ENCODE measurements around the gene SECTM1. TPM values are rescaled to one million over a fixed set of nuclear protein-coding genes. Genes with fewer than 3 reads are reported as not detected.

SECTM1 gene
- total RNA-seq, 1 donor from 2014 or later: not detected

DNA sequence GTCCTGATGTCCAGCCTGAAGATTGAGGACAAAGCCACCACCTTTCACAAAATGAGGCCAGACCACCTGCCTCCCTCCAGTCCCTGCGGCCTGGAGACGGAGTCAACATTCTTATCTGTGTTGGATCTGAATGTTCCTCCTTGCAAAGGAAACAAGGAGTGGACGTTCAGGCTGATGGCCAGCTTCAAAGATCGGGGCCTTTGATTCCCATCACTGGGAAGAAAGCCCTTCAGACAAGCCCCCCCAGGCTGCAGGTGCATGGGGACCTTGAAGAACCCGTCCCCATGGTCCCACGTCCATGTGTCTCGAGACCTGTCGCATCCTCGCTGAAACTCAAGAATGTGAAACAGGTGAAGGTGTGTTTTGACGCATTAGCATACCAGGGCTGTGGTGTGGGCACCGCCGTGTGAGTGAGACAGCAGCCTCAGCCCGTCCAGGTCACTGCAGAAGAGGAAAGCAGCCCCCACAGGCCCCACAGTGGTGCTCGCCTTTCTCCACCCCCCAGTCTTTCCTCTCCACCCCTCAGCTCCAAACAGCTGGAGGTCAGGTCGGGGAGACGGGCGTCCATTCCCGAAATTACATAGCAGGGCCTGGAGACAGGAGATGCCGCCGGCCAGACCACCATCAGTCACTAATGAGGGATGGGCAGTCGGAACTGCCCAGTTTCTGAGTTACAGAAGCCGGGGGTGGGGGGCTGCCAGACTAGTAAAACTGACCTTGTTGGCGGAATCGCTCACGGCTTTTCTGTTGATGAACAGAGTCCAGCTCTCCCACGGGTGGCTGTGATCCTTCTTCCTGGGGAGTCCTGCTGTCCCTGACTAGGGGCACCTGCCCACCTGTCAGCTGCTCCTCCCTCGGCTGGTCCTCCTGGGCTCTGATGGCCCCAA, 59.2 kb downstream of the SECTM1 start:
- ChIA-PET CTCF (no interaction called here), POLR2A (interaction anchor here (0.6 to 4.6 kb wide), 10 partner anchors 8 to 237 kb away, joined by 3 to 100 read pairs (median 6); partner anchors contain the start of genes DCXR, NARF and SLC16A3)
- Mint-ChIP-seq H3K9me3 (no peaks in the 10 kb centered on the region), H3K4me1 (peaks cover 39% of the 10 kb centered on the region), H3K27ac (no peak overlapping the region), H3K27me3 (peaks cover 2% of the 10 kb centered on the region), H3K4me3 (peak overlapping the region; percentile 32), H3K36me3 (ENCODE audit: low read depth) (peaks cover 34% of the 10 kb centered on the region)
- DNase-seq: no peak
- ATAC-seq (ENCODE audit: low read depth): no peak
- TF ChIP-seq, protein P1, sequence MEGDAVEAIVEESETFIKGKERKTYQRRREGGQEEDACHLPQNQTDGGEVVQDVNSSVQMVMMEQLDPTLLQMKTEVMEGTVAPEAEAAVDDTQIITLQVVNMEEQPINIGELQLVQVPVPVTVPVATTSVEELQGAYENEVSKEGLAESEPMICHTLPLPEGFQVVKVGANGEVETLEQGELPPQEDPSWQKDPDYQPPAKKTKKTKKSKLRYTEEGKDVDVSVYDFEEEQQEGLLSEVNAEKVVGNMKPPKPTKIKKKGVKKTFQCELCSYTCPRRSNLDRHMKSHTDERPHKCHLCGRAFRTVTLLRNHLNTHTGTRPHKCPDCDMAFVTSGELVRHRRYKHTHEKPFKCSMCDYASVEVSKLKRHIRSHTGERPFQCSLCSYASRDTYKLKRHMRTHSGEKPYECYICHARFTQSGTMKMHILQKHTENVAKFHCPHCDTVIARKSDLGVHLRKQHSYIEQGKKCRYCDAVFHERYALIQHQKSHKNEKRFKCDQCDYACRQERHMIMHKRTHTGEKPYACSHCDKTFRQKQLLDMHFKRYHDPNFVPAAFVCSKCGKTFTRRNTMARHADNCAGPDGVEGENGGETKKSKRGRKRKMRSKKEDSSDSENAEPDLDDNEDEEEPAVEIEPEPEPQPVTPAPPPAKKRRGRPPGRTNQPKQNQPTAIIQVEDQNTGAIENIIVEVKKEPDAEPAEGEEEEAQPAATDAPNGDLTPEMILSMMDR (IDR thresholded peaks at IDR 0.05): no peak
- intact Hi-C loops (cut with micrococcal nuclease): loop anchor here (5.0 kb wide), 2 partner anchors 37 to 562 kb away; partner anchors contain the start of gene SLC25A10

DNA sequence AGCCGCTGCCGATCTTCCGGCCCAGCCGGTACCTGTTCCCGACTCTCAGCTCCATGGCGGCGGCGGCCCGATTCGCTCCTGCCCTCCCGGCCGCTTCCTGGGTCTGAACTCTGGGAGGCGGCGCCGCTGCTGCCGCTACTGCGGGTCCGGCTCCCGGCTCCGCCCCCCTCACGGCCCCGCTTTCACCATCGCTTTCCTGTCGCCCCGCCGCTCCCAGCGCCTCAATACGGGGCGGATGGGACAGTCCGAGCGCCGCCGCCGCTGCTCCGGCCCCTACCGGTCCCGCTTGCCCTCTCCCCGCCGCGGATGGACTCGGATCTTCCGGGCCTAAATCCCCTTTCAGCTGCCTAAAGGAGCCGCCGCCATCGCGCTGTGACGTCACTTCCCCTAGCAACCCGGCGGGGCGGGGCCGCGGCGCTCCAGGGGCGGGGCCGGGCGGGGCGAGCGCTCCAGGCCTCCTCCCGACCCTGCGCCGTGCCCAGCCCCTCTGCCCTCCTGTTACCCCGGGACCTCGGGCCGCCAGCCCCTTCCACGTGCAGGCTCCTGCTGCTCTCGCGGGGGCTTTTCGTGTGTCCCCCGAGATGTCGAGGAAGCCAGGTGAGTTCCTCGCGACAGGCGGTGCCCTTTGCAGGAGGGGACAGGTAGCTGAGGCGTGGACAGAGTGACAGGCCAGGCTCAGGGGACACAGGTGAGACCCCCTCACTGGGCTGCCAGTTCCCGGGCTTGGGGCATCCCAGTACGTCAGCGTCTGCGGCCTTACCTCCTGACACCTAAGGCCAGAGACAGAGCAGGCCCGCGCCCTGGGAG, 60.0 kb downstream of the SECTM1 start, which contains the start of gene CSNK1D:
CSNK1D (minus strand) TSS at position 374 of the 807 bp plus-strand sequence; CDS start at position 55, 319 bp downstream.
- Mint-ChIP-seq H3K36me3 (ENCODE audit: low read depth) (peaks cover 41% of the 10 kb centered on the region), H3K9me3 (no peaks in the 10 kb centered on the region), H3K4me1 (peaks cover 45% of the 10 kb centered on the region), H3K27ac (peak within 1 kb of the TSS; percentile 97), H3K27me3 (no peaks in the 10 kb centered on the region), H3K4me3 (peak within 1 kb of the TSS; percentile 94)
- peak; percentile 83 for ATAC-seq (ENCODE audit: low read depth)
- CTCF ChIA-PET: no interaction called here
- DNase-seq: peak; percentile 97
- POLR2A ChIA-PET: interaction anchor here (0.6 to 4.6 kb wide), 14 partner anchors 8 to 236 kb away, joined by 3 to 100 read pairs (median 4); partner anchors contain the start of genes CCDC57, DCXR, NARF and SLC16A3
- intact Hi-C loops (cut with micrococcal nuclease): loop anchor here (1.0 to 5.0 kb wide), 7 partner anchors 19 to 561 kb away; partner anchors contain the start of genes HEXD, OGFOD3 and SLC25A10
- TF ChIP-seq, protein P1 (IDR thresholded peaks at IDR 0.05): no peak

DNA sequence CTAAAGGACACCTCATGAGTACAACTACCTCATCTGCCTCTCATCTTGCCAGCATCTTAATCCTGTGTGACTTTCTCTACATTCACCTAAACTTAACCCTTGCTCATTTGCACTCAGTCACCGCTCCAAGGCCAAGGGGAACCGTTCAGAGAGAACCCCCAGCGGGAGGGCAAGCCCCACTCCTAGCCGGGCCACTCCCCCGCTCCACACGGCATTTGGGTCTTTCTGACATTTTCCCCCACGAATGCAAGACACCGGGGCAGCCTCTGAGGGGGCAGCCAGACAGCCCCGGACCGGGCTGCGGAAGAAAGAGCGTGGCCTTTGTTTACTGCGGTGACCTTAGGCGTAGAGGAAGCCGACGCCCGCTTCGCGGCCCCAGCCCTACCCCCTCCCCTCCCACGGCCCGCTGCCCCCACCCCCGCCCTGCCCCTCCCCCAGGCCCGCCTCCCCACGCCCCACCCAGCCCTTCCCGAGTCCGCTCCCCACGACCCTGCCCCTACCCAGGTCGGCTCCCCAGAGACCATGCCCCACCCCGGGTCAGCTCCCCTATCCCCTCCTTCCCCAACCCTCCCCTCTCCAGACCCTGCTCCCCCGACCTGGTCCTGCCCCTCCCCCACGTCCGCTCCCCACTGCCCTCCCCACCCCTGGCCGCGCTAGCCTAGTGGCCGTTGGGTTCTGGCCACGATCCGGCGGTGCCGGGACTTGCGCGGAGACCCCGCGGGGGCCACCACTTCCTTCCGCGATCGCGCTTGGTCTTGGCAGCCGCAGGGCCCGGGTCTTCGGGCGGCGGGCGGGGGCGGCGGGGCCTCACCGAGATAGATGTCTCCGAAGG, 60.9 kb downstream of the SECTM1 start:
- ChIA-PET POLR2A (interaction anchor here (0.9 to 4.6 kb wide), 10 partner anchors 9 to 67 kb away, joined by 3 to 100 read pairs (median 6); partner anchors contain the start of genes CCDC57 and SLC16A3), CTCF (no interaction called here)
- peak; percentile 32 for ATAC-seq (ENCODE audit: low read depth)
- H3K27me3 Mint-ChIP-seq: no peaks in the 10 kb centered on the region
- H3K27ac Mint-ChIP-seq: peak overlapping the region; percentile 97
- H3K4me1 Mint-ChIP-seq: peaks cover 53% of the 10 kb centered on the region
- H3K4me3 Mint-ChIP-seq: peak overlapping the region; percentile 94
- intact Hi-C loops (cut with micrococcal nuclease): loop anchor here (1.0 to 5.0 kb wide), 7 partner anchors 20 to 560 kb away; partner anchors contain the start of genes HEXD, OGFOD3 and SLC25A10
- peak; percentile 50 for DNase-seq
- peaks cover 49% of the 10 kb centered on the region for H3K36me3 Mint-ChIP-seq (ENCODE audit: low read depth)
- TF ChIP-seq, protein P1 (IDR thresholded peaks at IDR 0.05): no peak
- H3K9me3 Mint-ChIP-seq: no peaks in the 10 kb centered on the region

DNA sequence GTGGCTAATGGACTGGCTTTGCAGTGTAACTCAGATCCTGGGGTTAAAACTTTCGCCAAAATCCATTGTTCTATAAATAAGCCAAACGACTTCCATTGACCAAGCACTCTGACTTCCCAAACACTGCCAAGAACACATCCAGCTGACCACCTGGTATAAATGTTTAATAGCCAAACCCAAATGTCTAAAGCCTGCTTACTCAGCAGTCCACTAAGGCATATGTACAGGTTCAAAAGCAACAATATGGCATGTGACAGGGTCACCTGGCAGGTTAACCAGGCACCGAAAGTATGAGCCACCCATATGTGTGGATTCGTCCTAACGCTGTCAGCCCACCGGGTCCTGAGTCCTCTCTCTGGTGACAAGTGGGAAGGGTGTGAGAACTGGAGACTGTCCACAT, 62.2 kb downstream of the SECTM1 start:
- no peak overlapping the region for H3K27ac Mint-ChIP-seq
- peak overlapping the region; percentile 94 for H3K4me3 Mint-ChIP-seq
- H3K27me3 Mint-ChIP-seq: no peaks in the 10 kb centered on the region
- peaks cover 60% of the 10 kb centered on the region for H3K36me3 Mint-ChIP-seq (ENCODE audit: low read depth)
- ATAC-seq (ENCODE audit: low read depth): no peak
- ChIA-PET CTCF (no interaction called here), POLR2A (interaction anchor here (0.6 kb wide), 2 partner anchors 55 to 72 kb away, joined by 4 to 8 read pairs; no protein-coding TSS in a partner anchor)
- TF ChIP-seq, protein P1 (IDR thresholded peaks at IDR 0.05): no peak
- peaks cover 62% of the 10 kb centered on the region for H3K4me1 Mint-ChIP-seq
- no peak for DNase-seq
- no peaks in the 10 kb centered on the region for H3K9me3 Mint-ChIP-seq
- intact Hi-C loops (cut with micrococcal nuclease): loop anchor here (5.0 kb wide), 2 partner anchors 34 to 559 kb away; partner anchors contain the start of gene SLC25A10

Other genes with a start within 250 kb of the SECTM1 start
- gene FASN, start 235.5 kb downstream of the SECTM1 start, total RNA-seq: 104 and 121 TPM in 2 replicates
- 56.6 TPM in 2 replicates for gene CCDC57, start 120.9 kb downstream of the SECTM1 start, total RNA-seq
- 24.6 and 26.5 TPM in 2 replicates for gene SLC16A3, start 104.7 kb downstream of the SECTM1 start, total RNA-seq
- gene CSNK1D, start 60.1 kb downstream of the SECTM1 start, total RNA-seq: 147 and 170 TPM in 2 replicates
- 0.32 and 0.42 TPM in 2 replicates for gene CD7, start 16.2 kb downstream of the SECTM1 start, total RNA-seq
- gene TEX19, start 25.5 kb upstream of the SECTM1 start, total RNA-seq: not detected in 2 replicates
- not detected in 2 replicates for gene UTS2R, start 38.0 kb upstream of the SECTM1 start, total RNA-seq
- 69.5 and 88.8 TPM in 2 replicates for gene HEXD, start 84.6 kb upstream of the SECTM1 start, total RNA-seq
- gene OGFOD3, start 84.8 kb upstream of the SECTM1 start, total RNA-seq: 29.5 and 35.0 TPM in 2 replicates
- 405 and 501 TPM in 2 replicates for gene CYBC1, start 117.0 kb upstream of the SECTM1 start, total RNA-seq
- gene NARF, start 125.0 kb upstream of the SECTM1 start, total RNA-seq: 77.8 and 81.9 TPM in 2 replicates
- 56.4 and 60.4 TPM in 2 replicates for gene FOXK2, start 186.0 kb upstream of the SECTM1 start, total RNA-seq

Data from activated B cell treated with CpG ODN at 0.5 μM for 24 hours (primary cell).